NB4 (cell line): ENCODE data around the gene TRMT1L.

ENCODE experiments used
- CTCF ChIP-seq: IDR thresholded peaks from one replicate; pipeline ENCODE4 v1.5.1; 2012; ENCODE audit warnings: low read depth, low read length
- TF ChIP-seq, protein P1 (sequence below): IDR thresholded peaks from 2 replicates; pipeline ENCODE4 v1.6.1; 2011; ENCODE audit warnings: low read depth, low read length

DNA sequence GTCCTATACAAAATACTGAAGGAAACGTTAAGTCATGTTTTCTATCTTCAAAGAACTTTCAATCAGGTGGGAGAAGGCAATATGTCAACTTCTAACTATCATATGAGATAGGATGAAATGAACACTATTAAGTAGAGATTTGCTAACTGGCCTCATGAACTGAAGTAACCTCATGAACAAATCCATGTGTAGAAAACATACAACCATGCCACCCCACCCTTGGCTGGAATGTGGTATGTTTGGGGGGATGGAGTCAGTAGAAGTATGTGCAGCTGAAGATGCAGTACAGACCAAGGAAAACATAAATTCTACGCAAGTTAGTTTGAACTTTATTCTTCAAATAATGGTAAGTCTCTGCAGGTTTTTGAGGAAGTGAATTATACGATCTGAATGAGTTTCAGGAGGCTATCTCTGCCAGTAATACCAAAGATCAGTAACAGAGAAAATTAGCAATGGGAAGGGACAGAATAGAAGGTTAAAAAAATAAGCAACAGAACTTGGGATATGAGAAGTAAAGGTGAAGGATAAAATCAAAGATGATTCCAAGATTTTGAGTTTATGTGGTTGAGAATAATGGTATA lies 4.5 kb downstream of the TRMT1L start:
- no peak for TF ChIP-seq CTCF
- TF ChIP-seq, protein P1, sequence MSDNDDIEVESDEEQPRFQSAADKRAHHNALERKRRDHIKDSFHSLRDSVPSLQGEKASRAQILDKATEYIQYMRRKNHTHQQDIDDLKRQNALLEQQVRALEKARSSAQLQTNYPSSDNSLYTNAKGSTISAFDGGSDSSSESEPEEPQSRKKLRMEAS, result no peak
